Measurements from ENCODE around the gene GREM1.

The GREM1 gene

GRCh38 chr15:32716915-32717425 lies 834 bp upstream of the GREM1 start:
- no peaks in the 10 kb centered on the region for H3K9me3 ChIP-seq (ENCODE audit: control insufficient read depth, insufficient read depth, low read length)
- peaks cover 41% of the 10 kb centered on the region for H3K27me3 ChIP-seq (ENCODE audit: control insufficient read depth, insufficient read depth, low read length)
- DNase-seq (ENCODE audit: low read depth, low spot score), result no peak
- H3K4me3 ChIP-seq (ENCODE audit: low read length), result peak overlapping the region; percentile 27; the same call in 1 of the 2 replicates
- H3K4me1 ChIP-seq (ENCODE audit: control insufficient read depth, insufficient read depth, low read length), result peaks cover 5% of the 10 kb centered on the region; the same call in 1 of the 2 replicates
- WGBS (ENCODE audit: insufficient coverage, insufficient read length), result no CpG with 5 or more reads among the region's 21 CpGs
- H3K36me3 ChIP-seq (ENCODE audit: control insufficient read depth, insufficient read depth, low read length), result no peaks in the 10 kb centered on the region
- H3K27ac ChIP-seq (ENCODE audit: low read length), result no peak overlapping the region

- Histone ChIP-seq H3K36me3 (ENCODE audit: control insufficient read depth, insufficient read depth, low read length) (no peaks in the 10 kb centered on the region), H3K27me3 (ENCODE audit: control insufficient read depth, insufficient read depth, low read length) (peaks cover 43% of the 10 kb centered on the region), H3K4me1 (ENCODE audit: control insufficient read depth, insufficient read depth, low read length) (peaks cover 5% of the 10 kb centered on the region; the same call in 1 of the 2 replicates), H3K27ac (ENCODE audit: low read length) (no peak overlapping the region), H3K4me3 (ENCODE audit: low read length) (peak overlapping the region; percentile 27; the same call in 1 of the 2 replicates), H3K9me3 (ENCODE audit: control insufficient read depth, insufficient read depth, low read length) (no peaks in the 10 kb centered on the region)
- WGBS (ENCODE audit: insufficient coverage, insufficient read length), result no CpG with 5 or more reads among the region's 60 CpGs
- no peak for DNase-seq (ENCODE audit: low read depth, low spot score)
Measured at GRCh38 chr15:32718227-32718820, 520 bp downstream of the GREM1 start.

GRCh38 chr15:32718821-32719716 lies 1.3 kb downstream of the GREM1 start:
- H3K4me1 ChIP-seq (ENCODE audit: control insufficient read depth, insufficient read depth, low read length), result peaks cover 5% of the 10 kb centered on the region; the same call in 1 of the 2 replicates
- H3K27me3 ChIP-seq (ENCODE audit: control insufficient read depth, insufficient read depth, low read length), result peaks cover 43% of the 10 kb centered on the region
- no CpG with 5 or more reads among the region's 70 CpGs for WGBS (ENCODE audit: insufficient coverage, insufficient read length)
- no peak overlapping the region for H3K27ac ChIP-seq (ENCODE audit: low read length)
- H3K36me3 ChIP-seq (ENCODE audit: control insufficient read depth, insufficient read depth, low read length), result no peaks in the 10 kb centered on the region
- no peaks in the 10 kb centered on the region for H3K9me3 ChIP-seq (ENCODE audit: control insufficient read depth, insufficient read depth, low read length)
- DNase-seq (ENCODE audit: low read depth, low spot score), result no peak
- H3K4me3 ChIP-seq (ENCODE audit: low read length), result peak overlapping the region; percentile 27; the same call in 1 of the 2 replicates

- Histone ChIP-seq H3K9me3 (ENCODE audit: control insufficient read depth, insufficient read depth, low read length) (no peaks in the 10 kb centered on the region), H3K27me3 (ENCODE audit: control insufficient read depth, insufficient read depth, low read length) (peaks cover 38% of the 10 kb centered on the region), H3K36me3 (ENCODE audit: control insufficient read depth, insufficient read depth, low read length) (no peaks in the 10 kb centered on the region), H3K4me3 (ENCODE audit: low read length) (no peak overlapping the region), H3K27ac (ENCODE audit: low read length) (no peak overlapping the region), H3K4me1 (ENCODE audit: control insufficient read depth, insufficient read depth, low read length) (peaks cover 5% of the 10 kb centered on the region; the same call in 1 of the 2 replicates)
- WGBS (ENCODE audit: insufficient coverage, insufficient read length), result no CpG with 5 or more reads among the region's 6 CpGs
- no peak for DNase-seq (ENCODE audit: low read depth, low spot score)
Measured at GRCh38 chr15:32721596-32721995, 3.8 kb downstream of the GREM1 start.

- no peak for DNase-seq (ENCODE audit: low read depth, low spot score)
- Histone ChIP-seq H3K27me3 (ENCODE audit: control insufficient read depth, insufficient read depth, low read length) (peaks cover 33% of the 10 kb centered on the region), H3K36me3 (ENCODE audit: control insufficient read depth, insufficient read depth, low read length) (no peaks in the 10 kb centered on the region), H3K27ac (ENCODE audit: low read length) (no peak overlapping the region), H3K4me1 (ENCODE audit: control insufficient read depth, insufficient read depth, low read length) (peaks cover 5% of the 10 kb centered on the region; the same call in 1 of the 2 replicates), H3K4me3 (ENCODE audit: low read length) (no peak overlapping the region), H3K9me3 (ENCODE audit: control insufficient read depth, insufficient read depth, low read length) (no peaks in the 10 kb centered on the region)
Measured at GRCh38 chr15:32722136-32722535, 4.3 kb downstream of the GREM1 start.

GRCh38 chr15:32723171-32723948 lies 5.6 kb downstream of the GREM1 start:
- H3K4me3 ChIP-seq (ENCODE audit: low read length), result no peak overlapping the region
- H3K9me3 ChIP-seq (ENCODE audit: control insufficient read depth, insufficient read depth, low read length), result no peaks in the 10 kb centered on the region
- H3K36me3 ChIP-seq (ENCODE audit: control insufficient read depth, insufficient read depth, low read length), result no peaks in the 10 kb centered on the region
- H3K27ac ChIP-seq (ENCODE audit: low read length), result no peak overlapping the region
- H3K4me1 ChIP-seq (ENCODE audit: control insufficient read depth, insufficient read depth, low read length), result peaks cover 3% of the 10 kb centered on the region; the same call in 1 of the 2 replicates
- peaks cover 23% of the 10 kb centered on the region for H3K27me3 ChIP-seq (ENCODE audit: control insufficient read depth, insufficient read depth, low read length)
- DNase-seq (ENCODE audit: low read depth, low spot score), result no peak
- WGBS (ENCODE audit: insufficient coverage, insufficient read length), result no CpG with 5 or more reads among the region's 2 CpGs

- no peak overlapping the region for H3K4me3 ChIP-seq (ENCODE audit: low read length)
- WGBS (ENCODE audit: insufficient coverage, insufficient read length), result no CpG with 5 or more reads among the region's 10 CpGs
- DNase-seq (ENCODE audit: low read depth, low spot score), result no peak
- H3K9me3 ChIP-seq (ENCODE audit: control insufficient read depth, insufficient read depth, low read length), result no peaks in the 10 kb centered on the region
- peaks cover 2% of the 10 kb centered on the region; the same call in 1 of the 2 replicates for H3K4me1 ChIP-seq (ENCODE audit: control insufficient read depth, insufficient read depth, low read length)
- no peaks in the 10 kb centered on the region for H3K36me3 ChIP-seq (ENCODE audit: control insufficient read depth, insufficient read depth, low read length)
- H3K27me3 ChIP-seq (ENCODE audit: control insufficient read depth, insufficient read depth, low read length), result 0 out of 2 replicates have a peak, but pooled peaks cover 1% of the 10 kb centered on the region
- H3K27ac ChIP-seq (ENCODE audit: low read length), result no peak overlapping the region
Measured at GRCh38 chr15:32729700-32730395, 12.0 kb downstream of the GREM1 start.

- Histone ChIP-seq H3K9me3 (ENCODE audit: control insufficient read depth, insufficient read depth, low read length) (no peaks in the 10 kb centered on the region), H3K4me1 (ENCODE audit: control insufficient read depth, insufficient read depth, low read length) (peaks cover 2% of the 10 kb centered on the region; the same call in 1 of the 2 replicates), H3K27me3 (ENCODE audit: control insufficient read depth, insufficient read depth, low read length) (0 out of 2 replicates have a peak, but pooled peaks cover 1% of the 10 kb centered on the region), H3K4me3 (ENCODE audit: low read length) (no peak overlapping the region), H3K36me3 (ENCODE audit: control insufficient read depth, insufficient read depth, low read length) (no peaks in the 10 kb centered on the region), H3K27ac (ENCODE audit: low read length) (no peak overlapping the region)
- no peak for DNase-seq (ENCODE audit: low read depth, low spot score)
- no CpG with 5 or more reads among the region's 27 CpGs for WGBS (ENCODE audit: insufficient coverage, insufficient read length)
Measured at GRCh38 chr15:32730677-32731654, 13.2 kb downstream of the GREM1 start.

GRCh38 chr15:32732574-32733157 lies 14.9 kb downstream of the GREM1 start:
- H3K27ac ChIP-seq (ENCODE audit: low read length), result no peak overlapping the region
- no peak overlapping the region for H3K4me3 ChIP-seq (ENCODE audit: low read length)
- H3K27me3 ChIP-seq (ENCODE audit: control insufficient read depth, insufficient read depth, low read length), result 0 out of 2 replicates have a peak, but pooled peaks cover 1% of the 10 kb centered on the region
- peaks cover 2% of the 10 kb centered on the region; the same call in 1 of the 2 replicates for H3K4me1 ChIP-seq (ENCODE audit: control insufficient read depth, insufficient read depth, low read length)
- no peaks in the 10 kb centered on the region for H3K9me3 ChIP-seq (ENCODE audit: control insufficient read depth, insufficient read depth, low read length)
- no peak for DNase-seq (ENCODE audit: low read depth, low spot score)
- no peaks in the 10 kb centered on the region for H3K36me3 ChIP-seq (ENCODE audit: control insufficient read depth, insufficient read depth, low read length)
- WGBS (ENCODE audit: insufficient coverage, insufficient read length), result no CpG with 5 or more reads among the region's 6 CpGs
